ENCODE data around the gene SFXN3.
A peak's percentile ranks its signal among the peaks of the same experiment; 100 is the strongest.

SFXN3 gene

GRCh38 chr10:101042118-101042517 is 11.1 kb downstream of the SFXN3 start:
- no peak for DNase-seq (ENCODE audit: low spot score)
- in situ Hi-C loops (cut with MboI; ENCODE audit: low pct_unique_long_range_greater_than_20kb, low sequenced_read_pairs, unreplicated experiment), result no loop called here
- TF ChIP-seq CTCF (IDR thresholded peaks at IDR 0.05; ENCODE audit: extremely low read depth, insufficient read depth, missing control alignments), result no peak

GRCh38 chr10:101042667-101043362 is 11.8 kb downstream of the SFXN3 start:
- peak; percentile 95 for DNase-seq (ENCODE audit: low spot score)
- no peak for TF ChIP-seq CTCF (IDR thresholded peaks at IDR 0.05; ENCODE audit: extremely low read depth, insufficient read depth, missing control alignments)
- in situ Hi-C loops (cut with MboI; ENCODE audit: low pct_unique_long_range_greater_than_20kb, low sequenced_read_pairs, unreplicated experiment), result no loop called here

DNA sequence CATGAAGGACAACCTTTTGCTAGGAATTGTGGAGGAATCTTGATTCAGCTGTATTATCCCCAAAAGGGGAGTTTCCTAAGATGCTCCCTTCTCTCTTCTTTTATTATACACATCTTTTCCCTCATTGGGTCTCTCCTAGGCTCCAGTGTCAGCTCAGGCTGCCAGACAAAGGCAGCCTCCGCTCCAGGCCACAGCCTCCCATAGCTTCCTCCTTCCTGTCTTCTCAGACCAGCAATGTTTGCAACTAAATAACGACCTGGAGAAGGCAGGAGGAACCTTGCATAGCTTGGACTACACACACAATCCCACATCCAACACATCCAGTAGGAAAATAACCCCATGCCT is 12.3 kb downstream of the SFXN3 start:
- in situ Hi-C loops (cut with MboI; ENCODE audit: low pct_unique_long_range_greater_than_20kb, low sequenced_read_pairs, unreplicated experiment), result no loop called here
- no peak for DNase-seq (ENCODE audit: low spot score)

DNA sequence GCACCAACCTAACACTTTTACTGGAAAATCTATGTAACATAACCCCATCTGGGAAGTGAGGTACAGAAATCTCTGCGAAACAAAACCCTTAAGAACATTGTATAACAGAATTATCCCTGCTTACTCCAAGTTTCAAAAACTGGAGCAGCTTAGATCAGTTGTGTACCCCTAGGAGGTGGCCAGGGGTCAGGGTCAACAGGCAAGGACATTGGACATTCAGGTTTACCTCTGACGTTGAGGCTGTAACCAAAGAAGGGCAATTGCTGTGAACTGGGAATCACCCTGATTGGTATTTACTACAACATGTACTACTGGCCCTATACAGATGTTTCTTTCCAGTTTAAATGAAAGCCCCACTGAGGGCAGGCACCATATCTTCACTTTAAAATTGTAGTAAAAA is 13.1 kb downstream of the SFXN3 start:
- in situ Hi-C loops (cut with MboI; ENCODE audit: low pct_unique_long_range_greater_than_20kb, low sequenced_read_pairs, unreplicated experiment), result no loop called here
- DNase-seq (ENCODE audit: low spot score), result no peak
- TF ChIP-seq CTCF (IDR thresholded peaks at IDR 0.05; ENCODE audit: extremely low read depth, insufficient read depth, missing control alignments), result no peak

More for the DNA sequence above, 12.3 kb downstream of the SFXN3 start:
- TF ChIP-seq CTCF (IDR thresholded peaks at IDR 0.05; ENCODE audit: extremely low read depth, insufficient read depth, missing control alignments), result no peak

DNA sequence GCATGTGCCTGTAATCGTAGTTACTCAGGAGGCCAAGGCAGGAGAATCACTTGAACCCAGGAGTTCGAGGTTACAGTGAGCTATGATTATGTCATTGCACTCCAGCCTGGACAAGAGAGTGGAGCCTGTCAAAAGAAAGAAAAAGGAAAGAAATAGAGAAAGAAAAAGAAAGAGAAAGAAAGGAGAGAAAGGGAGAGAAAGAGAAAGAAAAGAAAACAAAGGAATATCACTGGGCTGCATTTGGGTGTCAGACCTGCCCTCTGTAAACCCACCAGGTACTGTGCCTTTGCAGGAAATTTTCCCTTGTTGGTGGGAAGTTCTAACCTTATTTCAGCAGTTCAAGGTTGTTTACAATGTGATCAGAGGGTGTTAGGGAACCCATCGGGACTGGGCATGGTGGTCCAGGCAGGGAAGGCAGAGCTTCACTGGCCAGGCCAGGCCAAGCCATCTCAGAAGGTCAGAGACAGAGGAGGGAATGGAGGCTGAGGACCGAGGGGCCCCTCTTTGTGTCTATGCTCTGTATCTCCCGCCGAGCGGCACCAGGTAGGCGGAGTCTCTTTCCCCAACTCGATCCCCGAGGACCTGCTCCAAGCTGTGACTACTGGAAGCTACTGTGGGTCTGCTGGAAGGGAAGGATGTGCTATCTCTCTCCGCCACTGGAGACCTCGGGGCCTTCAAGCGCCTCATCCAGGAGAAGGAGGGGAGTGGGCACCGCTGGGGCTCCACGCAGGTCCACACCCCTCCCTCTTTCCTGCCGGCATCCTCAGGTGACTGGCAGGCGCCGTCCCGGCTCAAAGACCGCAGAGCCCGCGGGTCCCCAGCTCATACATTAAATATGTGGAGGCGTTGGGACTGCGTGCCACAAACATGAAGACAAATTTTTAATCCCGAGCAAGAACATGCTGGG is 15.6 kb downstream of the SFXN3 start:
- in situ Hi-C loops (cut with MboI; ENCODE audit: low pct_unique_long_range_greater_than_20kb, low sequenced_read_pairs, unreplicated experiment), result no loop called here
- no peak for TF ChIP-seq CTCF (IDR thresholded peaks at IDR 0.05; ENCODE audit: extremely low read depth, insufficient read depth, missing control alignments)
- DNase-seq (ENCODE audit: low spot score), result no peak

- TF ChIP-seq CTCF (IDR thresholded peaks at IDR 0.05; ENCODE audit: extremely low read depth, insufficient read depth, missing control alignments), result no peak
- no peak for DNase-seq (ENCODE audit: low spot score)
- in situ Hi-C loops (cut with MboI; ENCODE audit: low pct_unique_long_range_greater_than_20kb, low sequenced_read_pairs, unreplicated experiment), result no loop called here
These were observed 16.2 kb downstream of the SFXN3 start for GRCh38 chr10:101047268-101047667.
